Neural progenitor cell (in vitro differentiated cells): ENCODE results near the gene GTF2H2C. TPM values are rescaled to one million over a fixed set of nuclear protein-coding genes. Genes with fewer than 3 reads are reported as not detected.

Source experiments
- DNase-seq: peaks from one replicate; pipeline ENCODE4 v3.0.0-alpha.2; 2016; ENCODE audit warnings: low spot score
- H2AFZ ChIP-seq: fragments of 200-600 bp; sonication (generic); replicated peaks from 2 replicates; pipeline ENCODE4 v1.6.1; 2016; ENCODE audit warnings: antibody characterized with exemption
- H3F3A ChIP-seq: fragments of 200-600 bp; sonication (generic); 2 replicates; pipeline ENCODE4 v1.6.1; 2016; ENCODE audit warnings: antibody characterized with exemption, low read depth
- H3K27ac ChIP-seq: fragments of 200-600 bp; sonication (generic); 2 replicates; pipeline ENCODE4 v1.5.1; 2016; ENCODE audit warnings: mild to moderate bottlenecking
- H3K27me3 ChIP-seq: fragments of 200-600 bp; sonication (generic); 2 replicates; pipeline ENCODE4 v1.6.1; 2016; ENCODE audit warnings: mild to moderate bottlenecking, moderate library complexity
- H3K36me3 ChIP-seq: fragments of 200-600 bp; sonication (generic); 2 replicates; pipeline ENCODE4 v1.5.1; 2016
- H3K4me1 ChIP-seq: fragments of 200-600 bp; sonication (generic); 2 replicates; pipeline ENCODE4 v1.6.1; 2016; ENCODE audit warnings: mixed run types
- H3K4me2 ChIP-seq: fragments of 200-600 bp; sonication (generic); 2 replicates; pipeline ENCODE4 v1.6.1; 2016
- H3K4me3 ChIP-seq: fragments of 200-600 bp; sonication (generic); 2 replicates; pipeline ENCODE4 v1.5.1; 2016
- H3K79me2 ChIP-seq: fragments of 200-600 bp; sonication (generic); 2 replicates; pipeline ENCODE4 v1.6.1; 2016; ENCODE audit warnings: low read depth
- H3K9ac ChIP-seq: fragments of 200-600 bp; sonication (generic); 2 replicates; pipeline ENCODE4 v1.6.1; 2016
- H3K9me3 ChIP-seq: fragments of 200-600 bp; sonication (generic); 2 replicates; pipeline ENCODE4 v1.5.1; 2016; ENCODE audit warnings: low read depth
- H4K20me1 ChIP-seq: fragments of 200-600 bp; sonication (generic); 2 replicates; pipeline ENCODE4 v1.6.1; 2016; ENCODE audit warnings: low read depth
- H3K27ac Mint-ChIP-seq: 3 replicates; pipeline ENCODE4 v1.8.0; 2021; ENCODE audit warnings: mixed read lengths
- H3K27me3 Mint-ChIP-seq: 2 replicates; pipeline ENCODE4 v1.8.0; 2022; ENCODE audit warnings: low read depth, mild to moderate bottlenecking, inconsistent platforms, moderate library complexity, mixed read lengths; ENCODE audit not compliant: insufficient read depth
- H3K36me3 Mint-ChIP-seq: 3 replicates; pipeline ENCODE4 v1.8.0; 2021; ENCODE audit warnings: mixed read lengths
- H3K4me1 Mint-ChIP-seq: 3 replicates; pipeline ENCODE4 v1.8.0; 2021; ENCODE audit warnings: mixed read lengths
- H3K4me3 Mint-ChIP-seq: 3 replicates; pipeline ENCODE4 v1.8.0; 2021; ENCODE audit warnings: mild to moderate bottlenecking, moderate library complexity, mixed read lengths
- H3K9me3 Mint-ChIP-seq: 3 replicates; pipeline ENCODE4 v1.8.0; 2020; ENCODE audit warnings: mixed read lengths
- CTCF ChIP-seq: fragments of 200-600 bp; sonication (generic); IDR thresholded peaks from 2 replicates; pipeline ENCODE4 v1.5.1; 2017; ENCODE audit warnings: antibody characterized with exemption, mild to moderate bottlenecking
- EZH2 ChIP-seq: fragments of 200-600 bp; sonication (generic); IDR thresholded peaks from 2 replicates; pipeline ENCODE4 v1.6.1; 2017; ENCODE audit warnings: antibody characterized with exemption, mild to moderate bottlenecking, moderate library complexity
- EZH2phosphoT487 ChIP-seq: fragments of 200-600 bp; sonication (generic); IDR thresholded peaks from 2 replicates; pipeline ENCODE4 v1.6.1; 2017; ENCODE audit warnings: antibody characterized with exemption
- total RNA-seq: library from RNA; depleted of rRNA; stranded (reverse); fragments of >200 nt; gene quantifications from 2 replicates; pipeline ENCODE4 v1.2.3, GENCODE V29; 2015; ENCODE audit warnings: low replicate concordance

Gene GTF2H2C
- total RNA-seq, 1 donor from 2014 or later, result 71.9 TPM

GRCh38 chr5:69516769-69517168 lies 43.2 kb upstream of the GTF2H2C start:
- H3K27ac Mint-ChIP-seq, result no peak overlapping the region
- H3K4me1 Mint-ChIP-seq, result no peaks in the 10 kb centered on the region
- Histone ChIP-seq H3K4me1 (no peaks in the 10 kb centered on the region), H3K9ac (no peak overlapping the region), H3K27me3 (no peaks in the 10 kb centered on the region), H3K79me2 (peaks cover 7% of the 10 kb centered on the region), H3K9me3 (no peaks in the 10 kb centered on the region), H3F3A (no peaks in the 10 kb centered on the region), H4K20me1 (no peaks in the 10 kb centered on the region), H2AFZ (no peak overlapping the region), H3K27ac (no peak overlapping the region), H3K4me3 (no peak overlapping the region), H3K4me2 (no peak overlapping the region), H3K36me3 (peaks cover 6% of the 10 kb centered on the region)
- H3K36me3 Mint-ChIP-seq, result peaks cover 4% of the 10 kb centered on the region
- no peak overlapping the region for H3K4me3 Mint-ChIP-seq
- H3K27me3 Mint-ChIP-seq, result no peaks in the 10 kb centered on the region
- peaks cover 4% of the 10 kb centered on the region for H3K9me3 Mint-ChIP-seq
- no peak for DNase-seq
- TF ChIP-seq EZH2 (no peak), CTCF (no peak), EZH2phosphoT487 (no peak)

- Histone ChIP-seq H3K27ac (no peak overlapping the region), H3K27me3 (no peaks in the 10 kb centered on the region), H3K9ac (no peak overlapping the region), H4K20me1 (no peaks in the 10 kb centered on the region), H3F3A (no peaks in the 10 kb centered on the region), H3K9me3 (no peaks in the 10 kb centered on the region), H3K4me1 (no peaks in the 10 kb centered on the region), H3K4me3 (no peak overlapping the region), H2AFZ (no peak overlapping the region), H3K79me2 (peaks cover 7% of the 10 kb centered on the region), H3K36me3 (peaks cover 6% of the 10 kb centered on the region), H3K4me2 (no peak overlapping the region)
- no peaks in the 10 kb centered on the region for H3K4me1 Mint-ChIP-seq
- DNase-seq, result no peak
- H3K9me3 Mint-ChIP-seq, result peaks cover 4% of the 10 kb centered on the region
- no peak overlapping the region for H3K27ac Mint-ChIP-seq
- TF ChIP-seq EZH2phosphoT487 (no peak), EZH2 (no peak), CTCF (no peak)
- H3K4me3 Mint-ChIP-seq, result no peak overlapping the region
- no peaks in the 10 kb centered on the region for H3K27me3 Mint-ChIP-seq
- peaks cover 4% of the 10 kb centered on the region for H3K36me3 Mint-ChIP-seq
Measured at GRCh38 chr5:69517763-69518212, 42.2 kb upstream of the GTF2H2C start.

GRCh38 chr5:69519285-69519684 lies 40.7 kb upstream of the GTF2H2C start:
- H3K4me2 ChIP-seq, result no peak overlapping the region
- Mint-ChIP-seq H3K4me1 (no peaks in the 10 kb centered on the region), H3K27me3 (no peaks in the 10 kb centered on the region), H3K9me3 (peaks cover 3% of the 10 kb centered on the region), H3K27ac (no peak overlapping the region), H3K4me3 (no peak overlapping the region), H3K36me3 (peaks cover under 1% of the 10 kb centered on the region)
- no peaks in the 10 kb centered on the region for H3F3A ChIP-seq
- no peaks in the 10 kb centered on the region for H3K9me3 ChIP-seq
- no peaks in the 10 kb centered on the region for H4K20me1 ChIP-seq
- H3K9ac ChIP-seq, result no peak overlapping the region
- H2AFZ ChIP-seq, result no peak overlapping the region
- peaks cover 7% of the 10 kb centered on the region for H3K79me2 ChIP-seq
- no peak for DNase-seq
- H3K4me3 ChIP-seq, result no peak overlapping the region
- no peak for TF ChIP-seq CTCF
- no peak for TF ChIP-seq EZH2phosphoT487
- no peak for TF ChIP-seq EZH2
- H3K4me1 ChIP-seq, result no peaks in the 10 kb centered on the region
- H3K36me3 ChIP-seq, result peaks cover 3% of the 10 kb centered on the region
- H3K27me3 ChIP-seq, result no peaks in the 10 kb centered on the region
- H3K27ac ChIP-seq, result no peak overlapping the region
